Mesothelial cell of epicardium (in vitro differentiated cells): ENCODE data around the gene PHRF1. TPM values are rescaled to one million over a fixed set of nuclear protein-coding genes. Genes with fewer than 3 reads are reported as not detected.

Experiments
- DNase-seq, 2 experiments: peaks; one replicate each; pipeline ENCODE4 v3.0.0; 2021; ENCODE audit warnings: low spot score in 2 of 2; ENCODE audit not compliant: unreplicated experiment in 2 of 2
- H3K27ac Mint-ChIP-seq: 2 replicates; pipeline ENCODE4 v1.8.0; 2021; ENCODE audit warnings: mixed read lengths
- H3K27me3 Mint-ChIP-seq: 2 replicates; pipeline ENCODE4 v1.8.0; 2021; ENCODE audit warnings: low read depth, mixed read lengths
- H3K36me3 Mint-ChIP-seq: 2 replicates; pipeline ENCODE4 v1.8.0; 2021; ENCODE audit warnings: mixed read lengths
- H3K4me1 Mint-ChIP-seq: 2 replicates; pipeline ENCODE4 v1.8.0; 2021; ENCODE audit warnings: mixed read lengths
- H3K4me3 Mint-ChIP-seq: 2 replicates; pipeline ENCODE4 v1.8.0; 2021; ENCODE audit warnings: mild to moderate bottlenecking, moderate library complexity, mixed read lengths
- H3K9me3 Mint-ChIP-seq: 2 replicates; pipeline ENCODE4 v1.8.0; 2021; ENCODE audit warnings: mixed read lengths
- CTCF ChIP-seq: fragments of 200-600 bp; sonication (generic); IDR thresholded peaks from one replicate; pipeline ENCODE4 v1.5.0; 2021; ENCODE audit warnings: antibody characterized with exemption; ENCODE audit not compliant: unreplicated experiment
- total RNA-seq: library from RNA; stranded (reverse); gene quantifications from 3 replicates; pipeline ENCODE4 v1.2.1, GENCODE V29; 2021

The PHRF1 gene
- total RNA-seq, 1 donor from 2014 or later = 51.1 TPM

GRCh38 chr11:534396-535209 is 41.7 kb upstream of the PHRF1 start:
- H3K9me3 Mint-ChIP-seq = no peaks in the 10 kb centered on the region
- peak in 1 of 2 experiments; percentile 49 for DNase-seq
- H3K36me3 Mint-ChIP-seq = peaks cover 5% of the 10 kb centered on the region
- peaks cover 8% of the 10 kb centered on the region for H3K4me1 Mint-ChIP-seq
- no peak overlapping the region for H3K27ac Mint-ChIP-seq
- H3K27me3 Mint-ChIP-seq = peaks cover 11% of the 10 kb centered on the region
- peak overlapping the region; percentile 69 for H3K4me3 Mint-ChIP-seq
- TF ChIP-seq CTCF = no peak

GRCh38 chr11:535210-535518 is 41.1 kb upstream of the PHRF1 start:
- peaks cover 5% of the 10 kb centered on the region for H3K36me3 Mint-ChIP-seq
- H3K9me3 Mint-ChIP-seq = no peaks in the 10 kb centered on the region
- no peak overlapping the region for H3K4me3 Mint-ChIP-seq
- H3K4me1 Mint-ChIP-seq = peaks cover 8% of the 10 kb centered on the region
- DNase-seq = no peak
- no peak for TF ChIP-seq CTCF
- H3K27ac Mint-ChIP-seq = no peak overlapping the region
- peaks cover 11% of the 10 kb centered on the region for H3K27me3 Mint-ChIP-seq

GRCh38 chr11:535519-536454 is 40.5 kb upstream of the PHRF1 start, which contains the start of gene HRAS:
Gene HRAS (minus strand): TSS chr11:535576.
- no peak for TF ChIP-seq CTCF
- Mint-ChIP-seq H3K4me1 (peaks cover 8% of the 10 kb centered on the region), H3K27ac (peak within 1 kb of the TSS; percentile 92), H3K36me3 (peaks cover 5% of the 10 kb centered on the region), H3K4me3 (peak within 1 kb of the TSS; percentile 83), H3K27me3 (peaks cover 11% of the 10 kb centered on the region), H3K9me3 (no peaks in the 10 kb centered on the region)
- peak; percentile 96 to 99 for DNase-seq

- Mint-ChIP-seq H3K36me3 (peaks cover 3% of the 10 kb centered on the region), H3K27ac (peak within 1 kb of the TSS; percentile 92)
- no peak for TF ChIP-seq CTCF
Measured at GRCh38 chr11:536841-537621, 39.2 kb upstream of the PHRF1 start, which contains the start of gene LRRC56. Gene LRRC56 (plus strand): TSS chr11:537527. CDS start chr11:540685, 3,158 bp downstream.

More at GRCh38 chr11:536841-537621, 39.2 kb upstream of the PHRF1 start, which contains the start of gene LRRC56:
- peak in 1 of 2 experiments; percentile 84 for DNase-seq
- Mint-ChIP-seq H3K27me3 (peaks cover 11% of the 10 kb centered on the region), H3K4me3 (peak within 1 kb of the TSS; percentile 83), H3K9me3 (no peaks in the 10 kb centered on the region), H3K4me1 (peaks cover 8% of the 10 kb centered on the region)
